Measurements from ENCODE around the gene CYB5R3. TPM values are rescaled to one million over a fixed set of nuclear protein-coding genes. Genes with fewer than 3 reads are reported as not detected.

CYB5R3 gene
- polyA plus RNA-seq, 3 donors: 49.7 to 76.4 (median 54.0) TPM

- intact Hi-C loops (cut with micrococcal nuclease): no loop called here
- Histone ChIP-seq H2AFZ (ENCODE audit: insufficient read depth, low read depth, low read length, poor library complexity, severe bottlenecking) (no peak overlapping the region), H3K79me2 (ENCODE audit: insufficient read depth, low read length) (no peaks in the 10 kb centered on the region), H3K4me3 (replicated peaks in 1 of 3; ENCODE audit: low read depth in 2 of 3, low read length in 3 of 3) (no peak overlapping the region), H3K9ac (ENCODE audit: insufficient read depth, low read length, poor library complexity, severe bottlenecking) (no peak overlapping the region), H3K27ac (ENCODE audit: low read depth in 1 of 2, low read length in 2 of 2) (no peak overlapping the region), H3K9me3 (replicated peaks in 1 of 2; ENCODE audit: control insufficient read depth in 1 of 2, insufficient read depth in 1 of 2, low read length in 2 of 2) (no peaks in the 10 kb centered on the region), H3K27me3 (ENCODE audit: control insufficient read depth in 2 of 2, insufficient read depth in 2 of 2, low read length in 2 of 2) (no peaks in the 10 kb centered on the region), H3K36me3 (replicated peaks in 1 of 2; ENCODE audit: control insufficient read depth in 1 of 2, insufficient read depth in 2 of 2, low read length in 2 of 2) (no peaks in the 10 kb centered on the region), H3K4me1 (ENCODE audit: control insufficient read depth in 1 of 2, insufficient read depth in 2 of 2, low read length in 2 of 2) (peaks cover 0 to 3% of the 10 kb centered on the region in 2 donors), H4K20me1 (ENCODE audit: insufficient read depth, low read length) (no peaks in the 10 kb centered on the region), H3K4me2 (replicated peaks; ENCODE audit: extremely low read depth, low read length, poor library complexity, severe bottlenecking) (no peak overlapping the region)
- Mint-ChIP-seq H3K36me3 (no peaks in the 10 kb centered on the region), H3K27ac (no peak overlapping the region), H3K9me3 (no peaks in the 10 kb centered on the region), H3K4me1 (peaks cover 6% of the 10 kb centered on the region), H3K4me3 (no peak overlapping the region), H3K27me3 (ENCODE audit: low read depth in 3 of 3) (peaks cover 4 to 8% (median 7%) of the 10 kb centered on the region in 3 donors)
- DNase-seq: no peak
- TF ChIP-seq, protein P1, sequence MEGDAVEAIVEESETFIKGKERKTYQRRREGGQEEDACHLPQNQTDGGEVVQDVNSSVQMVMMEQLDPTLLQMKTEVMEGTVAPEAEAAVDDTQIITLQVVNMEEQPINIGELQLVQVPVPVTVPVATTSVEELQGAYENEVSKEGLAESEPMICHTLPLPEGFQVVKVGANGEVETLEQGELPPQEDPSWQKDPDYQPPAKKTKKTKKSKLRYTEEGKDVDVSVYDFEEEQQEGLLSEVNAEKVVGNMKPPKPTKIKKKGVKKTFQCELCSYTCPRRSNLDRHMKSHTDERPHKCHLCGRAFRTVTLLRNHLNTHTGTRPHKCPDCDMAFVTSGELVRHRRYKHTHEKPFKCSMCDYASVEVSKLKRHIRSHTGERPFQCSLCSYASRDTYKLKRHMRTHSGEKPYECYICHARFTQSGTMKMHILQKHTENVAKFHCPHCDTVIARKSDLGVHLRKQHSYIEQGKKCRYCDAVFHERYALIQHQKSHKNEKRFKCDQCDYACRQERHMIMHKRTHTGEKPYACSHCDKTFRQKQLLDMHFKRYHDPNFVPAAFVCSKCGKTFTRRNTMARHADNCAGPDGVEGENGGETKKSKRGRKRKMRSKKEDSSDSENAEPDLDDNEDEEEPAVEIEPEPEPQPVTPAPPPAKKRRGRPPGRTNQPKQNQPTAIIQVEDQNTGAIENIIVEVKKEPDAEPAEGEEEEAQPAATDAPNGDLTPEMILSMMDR (IDR thresholded peaks at IDR 0.05): no peak
- WGBS (ENCODE audit: insufficient coverage): 86% methylated on average over 7 of the region's 10 CpGs
Observed at GRCh38 chr22:42696331-42696967, 47.3 kb upstream of the CYB5R3 start.

DNA sequence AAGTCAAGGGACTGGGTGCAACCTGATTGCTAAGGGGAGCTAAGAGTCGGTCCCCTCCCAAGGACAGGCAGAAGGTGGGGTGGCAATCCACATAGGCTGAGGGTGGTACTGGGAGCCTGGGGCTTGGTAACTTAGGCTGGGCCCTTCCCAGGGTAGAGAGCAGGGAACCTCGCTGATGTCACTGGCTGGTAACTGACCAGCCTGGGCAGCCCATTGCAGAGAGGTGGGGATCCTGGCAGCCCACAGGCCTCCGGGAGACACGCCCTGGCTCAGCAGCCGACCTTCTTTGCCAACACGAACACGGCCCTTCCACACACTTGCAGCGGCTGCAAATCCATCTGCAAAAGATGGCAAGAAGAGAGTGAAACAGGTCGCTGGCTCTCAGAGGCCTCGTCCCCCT lies 46.1 kb upstream of the CYB5R3 start:
- Histone ChIP-seq H3K9ac (ENCODE audit: insufficient read depth, low read length, poor library complexity, severe bottlenecking) (no peak overlapping the region), H3K4me2 (replicated peaks; ENCODE audit: extremely low read depth, low read length, poor library complexity, severe bottlenecking) (no peak overlapping the region), H3K9me3 (replicated peaks in 1 of 2; ENCODE audit: control insufficient read depth in 1 of 2, insufficient read depth in 1 of 2, low read length in 2 of 2) (no peaks in the 10 kb centered on the region), H3K79me2 (ENCODE audit: insufficient read depth, low read length) (no peaks in the 10 kb centered on the region), H3K27ac (ENCODE audit: low read depth in 1 of 2, low read length in 2 of 2) (no peak overlapping the region), H3K27me3 (ENCODE audit: control insufficient read depth in 2 of 2, insufficient read depth in 2 of 2, low read length in 2 of 2) (no peaks in the 10 kb centered on the region), H2AFZ (ENCODE audit: insufficient read depth, low read depth, low read length, poor library complexity, severe bottlenecking) (no peak overlapping the region), H4K20me1 (ENCODE audit: insufficient read depth, low read length) (no peaks in the 10 kb centered on the region), H3K4me3 (replicated peaks in 1 of 3; ENCODE audit: low read depth in 2 of 3, low read length in 3 of 3) (no peak overlapping the region), H3K4me1 (ENCODE audit: control insufficient read depth in 1 of 2, insufficient read depth in 2 of 2, low read length in 2 of 2) (peaks cover 0 to 3% of the 10 kb centered on the region in 2 donors), H3K36me3 (replicated peaks in 1 of 2; ENCODE audit: control insufficient read depth in 1 of 2, insufficient read depth in 2 of 2, low read length in 2 of 2) (no peaks in the 10 kb centered on the region)
- Mint-ChIP-seq H3K9me3 (no peaks in the 10 kb centered on the region), H3K27ac (no peak overlapping the region), H3K36me3 (no peaks in the 10 kb centered on the region), H3K4me3 (no peak overlapping the region), H3K27me3 (ENCODE audit: low read depth in 3 of 3) (peaks cover 5 to 7% (median 5%) of the 10 kb centered on the region in 3 donors), H3K4me1 (peaks cover 6% of the 10 kb centered on the region)
- TF ChIP-seq, protein P1 (IDR thresholded peaks at IDR 0.05): no peak
- no peak for DNase-seq
- intact Hi-C loops (cut with micrococcal nuclease): no loop called here
- 97% methylated on average over 10 of the region's 10 CpGs for WGBS (ENCODE audit: insufficient coverage)
